Thoracic aorta (tissue), 2 donors: ENCODE results near the gene PRICKLE3. TPM values are rescaled to one million over a fixed set of nuclear protein-coding genes. Genes with fewer than 3 reads are reported as not detected.

ENCODE experiments used
- ATAC-seq: fragments of 150-250 bp; one replicate; pipeline ENCODE4 v1.8.0; 2017; ENCODE audit warnings: low read depth; ENCODE audit not compliant: insufficient number of reproducible peaks, low FRiP score
- DNase-seq: peaks from one replicate; pipeline ENCODE4 v3.0.0-alpha.2; 2020; ENCODE audit warnings: low spot score
- H3K27ac ChIP-seq, 2 donors: fragments of 200-600 bp; sonication (generic); 1 replicate in 1 of 2; 2 replicates in 1 of 2; pipeline ENCODE4 v1.5.1; 2016; ENCODE audit warnings: mild to moderate bottlenecking in 2 of 2, moderate library complexity in 2 of 2
- H3K27me3 ChIP-seq: fragments of 200-600 bp; sonication (generic); replicated peaks from 2 replicates; pipeline ENCODE4 v1.6.0; 2016; ENCODE audit warnings: mild to moderate bottlenecking; ENCODE audit not compliant: insufficient read depth
- H3K36me3 ChIP-seq: fragments of 200-600 bp; sonication (generic); one replicate; pipeline ENCODE4 v1.5.1; 2016
- H3K4me1 ChIP-seq, 2 donors: fragments of 200-600 bp; sonication (generic); 1 replicate in 1 of 2; 2 replicates in 1 of 2; pipeline versions ENCODE4 v1.5.1 to v1.6.0; 2016; ENCODE audit warnings: low read depth in 2 of 2, mild to moderate bottlenecking in 1 of 2; ENCODE audit not compliant: control insufficient read depth in 1 of 2
- H3K4me3 ChIP-seq: fragments of 200-600 bp; sonication (generic); 2 replicates; pipeline ENCODE4 v1.5.1; 2016; ENCODE audit warnings: mild to moderate bottlenecking
- H3K9me3 ChIP-seq: fragments of 200-600 bp; sonication (generic); 2 replicates; pipeline ENCODE4 v1.5.1; 2016
- CTCF ChIP-seq: fragments of 200-600 bp; sonication (generic); IDR thresholded peaks from one replicate; pipeline ENCODE4 v1.5.1; 2019; ENCODE audit warnings: antibody characterized with exemption
- total RNA-seq, 2 donors: library from RNA; depleted of rRNA; stranded (reverse); fragments of >200 nt; gene quantifications; one replicate each; pipeline versions ENCODE4 v1.1.0 to v1.2.3, GENCODE V29; 2016

Gene PRICKLE3
- total RNA-seq, 2 donors from 2014 or later, result 21.4 to 46.7 TPM

- Histone ChIP-seq H3K9me3 (no peaks in the 10 kb centered on the region), H3K27me3 (no peaks in the 10 kb centered on the region), H3K4me1 (peaks cover 5 to 11% of the 10 kb centered on the region in 2 donors), H3K27ac (peak overlapping the region; percentile 85 to 93), H3K4me3 (peak overlapping the region; percentile 72), H3K36me3 (no peaks in the 10 kb centered on the region)
- no peak for ATAC-seq
- TF ChIP-seq CTCF, result no peak
- DNase-seq, result no peak
These were observed 18.4 kb downstream of the PRICKLE3 start for GRCh38 chrX:49167740-49168108.

- Histone ChIP-seq H3K27ac (peak overlapping the region; percentile 85 to 93), H3K27me3 (no peaks in the 10 kb centered on the region), H3K4me1 (peaks cover 5 to 11% of the 10 kb centered on the region in 2 donors), H3K4me3 (peak overlapping the region; percentile 72), H3K36me3 (no peaks in the 10 kb centered on the region), H3K9me3 (no peaks in the 10 kb centered on the region)
- no peak for TF ChIP-seq CTCF
- ATAC-seq (peak; percentile 25), DNase-seq (peak; percentile 47)
These were observed 19.0 kb downstream of the PRICKLE3 start for GRCh38 chrX:49166914-49167739.

- no peak for ATAC-seq
- no peaks in the 10 kb centered on the region for H3K9me3 ChIP-seq
- no peak for TF ChIP-seq CTCF
- H3K4me3 ChIP-seq, result peak overlapping the region; percentile 72
- peak overlapping the region; percentile 85 to 93 for H3K27ac ChIP-seq
- no peaks in the 10 kb centered on the region for H3K36me3 ChIP-seq
- DNase-seq, result no peak
- no peaks in the 10 kb centered on the region for H3K27me3 ChIP-seq
- peaks cover 5 to 11% of the 10 kb centered on the region in 2 donors for H3K4me1 ChIP-seq
These were observed 20.0 kb downstream of the PRICKLE3 start for GRCh38 chrX:49165901-49166881.

GRCh38 chrX:49164589-49165360 is 21.4 kb downstream of the PRICKLE3 start:
- no peak for ATAC-seq
- peaks cover 5 to 11% of the 10 kb centered on the region in 2 donors for H3K4me1 ChIP-seq
- no peak for TF ChIP-seq CTCF
- no peak overlapping the region for H3K4me3 ChIP-seq
- H3K27me3 ChIP-seq, result no peaks in the 10 kb centered on the region
- no peak for DNase-seq
- no peaks in the 10 kb centered on the region for H3K36me3 ChIP-seq
- no peaks in the 10 kb centered on the region for H3K9me3 ChIP-seq
- H3K27ac ChIP-seq, result peak overlapping the region in 1 of 2 donors; percentile 93
